Stimulated activated CD4-positive, alpha-beta T cell treated with anti-CD3 and anti-CD28 coated beads, Interleukin-4, amount 100 ng/mL, for 1 hour (primary cell): ENCODE data around the gene INPP5J.
"Not testable (repeated sequence)": the region's sequence is repeated elsewhere in the genome, so short reads cannot be mapped to it uniquely, and the experiment has no call there.

ENCODE experiments used
- DNase-seq: peaks from one replicate; pipeline ENCODE4 v3.0.0-alpha.2; 2020

The INPP5J gene, protein sequence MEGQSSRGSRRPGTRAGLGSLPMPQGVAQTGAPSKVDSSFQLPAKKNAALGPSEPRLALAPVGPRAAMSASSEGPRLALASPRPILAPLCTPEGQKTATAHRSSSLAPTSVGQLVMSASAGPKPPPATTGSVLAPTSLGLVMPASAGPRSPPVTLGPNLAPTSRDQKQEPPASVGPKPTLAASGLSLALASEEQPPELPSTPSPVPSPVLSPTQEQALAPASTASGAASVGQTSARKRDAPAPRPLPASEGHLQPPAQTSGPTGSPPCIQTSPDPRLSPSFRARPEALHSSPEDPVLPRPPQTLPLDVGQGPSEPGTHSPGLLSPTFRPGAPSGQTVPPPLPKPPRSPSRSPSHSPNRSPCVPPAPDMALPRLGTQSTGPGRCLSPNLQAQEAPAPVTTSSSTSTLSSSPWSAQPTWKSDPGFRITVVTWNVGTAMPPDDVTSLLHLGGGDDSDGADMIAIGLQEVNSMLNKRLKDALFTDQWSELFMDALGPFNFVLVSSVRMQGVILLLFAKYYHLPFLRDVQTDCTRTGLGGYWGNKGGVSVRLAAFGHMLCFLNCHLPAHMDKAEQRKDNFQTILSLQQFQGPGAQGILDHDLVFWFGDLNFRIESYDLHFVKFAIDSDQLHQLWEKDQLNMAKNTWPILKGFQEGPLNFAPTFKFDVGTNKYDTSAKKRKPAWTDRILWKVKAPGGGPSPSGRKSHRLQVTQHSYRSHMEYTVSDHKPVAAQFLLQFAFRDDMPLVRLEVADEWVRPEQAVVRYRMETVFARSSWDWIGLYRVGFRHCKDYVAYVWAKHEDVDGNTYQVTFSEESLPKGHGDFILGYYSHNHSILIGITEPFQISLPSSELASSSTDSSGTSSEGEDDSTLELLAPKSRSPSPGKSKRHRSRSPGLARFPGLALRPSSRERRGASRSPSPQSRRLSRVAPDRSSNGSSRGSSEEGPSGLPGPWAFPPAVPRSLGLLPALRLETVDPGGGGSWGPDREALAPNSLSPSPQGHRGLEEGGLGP

DNA sequence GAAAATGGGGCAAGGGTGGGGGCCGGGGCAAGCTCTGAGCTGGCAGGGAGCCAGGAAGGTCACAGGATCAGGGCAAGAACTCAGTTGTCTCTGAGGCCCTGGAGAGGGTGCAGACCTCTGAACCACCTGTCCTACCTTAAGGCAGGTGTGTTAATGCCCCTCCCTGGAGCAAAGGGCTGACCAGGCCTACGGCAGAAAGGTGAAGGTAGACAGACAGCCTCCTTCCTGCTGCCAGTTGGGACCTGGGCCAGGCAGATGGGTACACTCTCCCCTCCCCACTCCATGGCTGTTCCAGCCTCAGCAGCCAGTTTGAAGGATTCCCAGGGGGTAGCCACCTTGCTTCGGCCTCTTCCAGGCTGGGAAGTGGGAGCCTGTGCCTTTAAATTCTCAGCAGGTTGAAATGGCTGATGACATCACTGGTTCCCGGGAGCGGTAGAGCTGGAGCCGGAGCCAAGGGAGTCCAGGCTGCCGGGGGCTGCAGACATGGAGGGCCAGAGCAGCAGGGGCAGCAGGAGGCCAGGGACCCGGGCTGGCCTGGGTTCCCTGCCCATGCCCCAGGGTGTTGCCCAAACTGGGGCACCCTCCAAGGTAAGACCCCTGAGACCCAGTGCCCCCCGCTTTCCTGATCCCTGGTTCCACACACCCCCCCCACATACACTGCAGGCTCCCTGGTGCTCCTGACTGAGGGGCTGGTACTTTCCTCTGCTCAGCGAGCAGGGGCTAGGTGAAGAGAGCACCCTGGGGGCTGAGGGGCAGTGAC lies at the start of gene INPP5J:
INPP5J (plus strand) TSS at position 435 of the 760 bp plus-strand sequence; CDS start at position 484, 49 bp downstream.
- DNase-seq = no peak

DNA sequence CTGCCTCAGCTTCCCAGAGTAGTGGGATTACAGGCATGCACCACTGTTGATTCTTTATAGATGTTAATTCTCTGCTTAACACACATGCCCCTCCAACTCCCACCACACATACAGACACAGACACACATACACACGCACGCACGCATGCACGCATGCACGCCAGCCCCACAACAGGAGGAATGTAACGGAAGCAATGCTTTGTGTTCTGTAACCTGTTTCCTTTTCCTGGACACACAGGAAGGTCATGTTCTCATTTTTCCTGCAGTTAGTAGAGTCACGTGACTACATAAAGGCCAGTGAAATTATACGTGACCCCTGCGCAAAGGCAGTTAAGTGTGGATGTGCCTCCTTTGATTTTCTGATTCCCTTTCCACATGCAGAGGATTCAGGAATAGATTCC lies 49.6 kb upstream of the INPP5J start:
- DNase-seq = not testable (repeated sequence)

DNA sequence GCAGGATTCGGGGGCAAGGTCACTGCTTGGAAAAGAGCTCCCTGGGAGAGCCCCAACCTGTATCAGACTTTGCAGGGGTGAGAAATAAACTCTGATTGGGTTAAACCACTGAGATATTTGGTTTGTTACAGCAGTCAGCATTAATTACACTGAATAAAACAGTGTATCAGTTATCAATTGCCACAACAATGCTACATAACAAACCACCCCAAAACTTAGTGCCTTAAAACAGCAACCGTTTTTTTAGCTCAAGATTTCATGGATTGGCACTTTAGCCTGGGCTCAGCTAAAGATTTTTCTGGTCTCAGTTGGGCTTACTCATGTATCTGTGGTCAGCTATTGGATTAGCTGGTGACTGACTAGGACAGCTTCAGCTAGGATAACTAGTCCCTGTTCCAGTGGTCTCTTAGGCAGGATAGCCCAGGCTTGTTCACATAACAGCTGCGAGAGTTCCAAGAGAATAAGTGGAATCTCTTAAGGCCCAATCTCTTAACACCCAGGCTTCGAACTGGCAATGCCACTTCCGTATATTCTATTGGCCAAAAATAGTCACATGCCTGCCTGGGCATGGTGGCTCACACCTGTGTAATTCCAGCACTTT lies 49.1 kb upstream of the INPP5J start:
- DNase-seq = not testable (repeated sequence)

DNA sequence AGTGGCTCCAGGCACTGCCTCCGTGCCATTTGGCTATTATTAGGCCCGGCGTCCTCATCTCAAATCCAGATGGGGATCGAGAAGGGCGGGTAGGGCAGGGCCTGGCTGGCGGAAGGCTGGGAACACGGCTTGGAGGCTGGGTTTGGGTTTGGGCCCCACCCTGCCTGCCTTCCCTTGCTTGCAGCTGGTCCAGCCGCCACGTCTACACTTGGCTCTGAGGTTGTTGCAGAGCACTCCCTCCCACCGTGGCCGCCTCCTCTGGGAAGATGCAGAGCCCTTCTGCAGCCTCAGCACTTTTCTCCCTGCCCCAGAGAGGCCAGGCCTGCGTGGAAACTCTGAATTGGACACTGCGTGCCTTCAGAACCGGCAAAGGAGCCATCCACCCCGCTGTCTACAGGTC lies 46.8 kb upstream of the INPP5J start:
- DNase-seq = no peak

DNA sequence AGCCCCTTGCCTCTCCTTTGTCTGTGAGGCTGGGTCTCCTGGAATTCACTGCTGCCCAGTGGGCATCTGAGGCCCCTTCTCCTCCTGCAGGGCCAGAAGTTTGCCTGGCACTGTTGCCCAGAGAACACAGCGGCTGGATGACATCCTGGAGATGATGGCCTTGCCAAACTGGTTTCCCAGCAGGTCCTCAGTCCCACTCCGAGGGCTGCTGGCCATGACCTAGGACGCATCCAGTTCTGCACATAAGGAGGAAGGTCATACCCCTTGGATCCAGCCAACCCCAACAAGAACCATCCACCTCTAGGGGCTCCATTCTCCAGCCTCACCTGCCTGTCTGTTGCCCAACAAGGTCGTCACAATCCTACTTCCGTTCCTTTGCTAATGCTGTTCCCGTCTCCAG lies 45.1 kb upstream of the INPP5J start:
- DNase-seq = no peak

DNA sequence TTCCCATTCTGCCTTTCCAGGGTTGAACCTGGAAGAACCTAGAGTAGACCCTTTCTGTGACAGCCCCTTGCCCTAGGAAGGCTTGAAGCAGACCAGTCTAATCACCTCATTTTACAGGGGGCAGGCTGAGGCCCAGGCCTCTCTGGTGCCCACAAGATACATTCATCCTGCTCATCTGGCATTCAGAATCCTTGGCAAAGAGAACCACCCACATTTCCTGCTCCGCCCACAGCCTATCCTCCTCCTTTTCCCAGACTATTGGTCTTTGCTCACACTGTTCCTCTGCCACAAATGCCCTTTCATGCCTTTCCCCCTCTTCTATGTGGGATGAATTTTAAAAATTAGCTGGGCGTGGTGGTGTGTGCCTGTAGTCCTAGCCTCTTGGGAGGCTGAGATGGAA lies 44.4 kb upstream of the INPP5J start:
- DNase-seq = not testable (repeated sequence)

DNA sequence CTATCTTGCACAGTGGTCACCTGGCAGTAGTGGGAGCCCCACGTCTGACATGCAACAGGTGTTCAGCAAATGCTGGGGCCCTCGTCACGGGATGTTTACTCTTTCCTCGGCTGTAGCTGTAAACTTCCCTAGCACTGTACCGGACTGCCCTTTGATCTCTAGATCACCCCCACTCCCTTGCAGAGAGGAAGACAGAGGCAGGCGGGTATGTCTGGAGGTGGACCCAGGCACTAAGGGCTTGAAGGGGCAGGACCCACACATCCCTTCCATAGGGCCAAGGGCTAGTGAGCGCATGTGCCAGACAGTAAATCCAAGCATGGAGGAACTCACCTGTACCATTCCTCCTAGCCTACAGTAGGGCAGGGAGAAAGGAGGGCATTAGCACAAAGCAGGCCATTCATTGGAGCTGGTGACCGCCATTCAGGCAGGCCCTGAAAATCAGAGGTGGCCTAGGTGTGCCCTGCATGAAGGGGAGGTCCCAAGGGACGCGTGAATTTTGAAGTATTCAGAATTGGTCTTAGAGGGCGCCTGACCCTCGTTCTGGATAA lies 43.6 kb upstream of the INPP5J start:
- DNase-seq = no peak

DNA sequence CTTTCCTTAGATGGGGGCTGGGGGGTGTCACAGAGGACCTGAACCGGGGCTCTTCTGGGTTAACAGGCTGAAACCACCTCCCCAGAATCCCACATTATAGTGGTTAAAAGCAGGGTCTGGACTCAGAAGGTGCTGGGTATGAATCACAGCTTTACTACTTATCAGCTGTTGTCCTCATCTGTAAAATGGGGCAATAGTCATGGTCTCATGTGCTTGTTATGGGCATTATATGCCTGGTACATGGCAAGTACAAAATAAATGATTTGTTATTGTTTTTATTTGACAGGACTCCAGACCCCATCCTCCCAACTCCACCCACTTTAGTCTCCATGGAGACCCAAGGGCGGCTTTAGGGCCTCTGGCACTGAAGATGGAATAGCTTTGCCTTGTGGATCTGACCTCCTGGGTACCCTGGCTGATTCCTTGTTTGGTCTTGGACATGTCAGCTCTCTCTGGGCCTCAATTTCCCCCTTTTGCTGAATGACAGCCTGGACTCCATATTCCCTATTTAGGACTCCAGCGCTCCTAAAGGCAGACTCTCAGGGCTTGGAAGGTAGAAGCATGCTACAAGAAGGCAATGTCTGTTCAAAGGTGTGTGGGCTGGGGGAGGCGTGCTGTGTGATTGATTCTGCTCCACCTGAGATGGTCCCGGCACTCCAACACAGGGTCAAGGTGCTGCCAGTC lies 42.5 kb upstream of the INPP5J start:
- DNase-seq = no peak

DNA sequence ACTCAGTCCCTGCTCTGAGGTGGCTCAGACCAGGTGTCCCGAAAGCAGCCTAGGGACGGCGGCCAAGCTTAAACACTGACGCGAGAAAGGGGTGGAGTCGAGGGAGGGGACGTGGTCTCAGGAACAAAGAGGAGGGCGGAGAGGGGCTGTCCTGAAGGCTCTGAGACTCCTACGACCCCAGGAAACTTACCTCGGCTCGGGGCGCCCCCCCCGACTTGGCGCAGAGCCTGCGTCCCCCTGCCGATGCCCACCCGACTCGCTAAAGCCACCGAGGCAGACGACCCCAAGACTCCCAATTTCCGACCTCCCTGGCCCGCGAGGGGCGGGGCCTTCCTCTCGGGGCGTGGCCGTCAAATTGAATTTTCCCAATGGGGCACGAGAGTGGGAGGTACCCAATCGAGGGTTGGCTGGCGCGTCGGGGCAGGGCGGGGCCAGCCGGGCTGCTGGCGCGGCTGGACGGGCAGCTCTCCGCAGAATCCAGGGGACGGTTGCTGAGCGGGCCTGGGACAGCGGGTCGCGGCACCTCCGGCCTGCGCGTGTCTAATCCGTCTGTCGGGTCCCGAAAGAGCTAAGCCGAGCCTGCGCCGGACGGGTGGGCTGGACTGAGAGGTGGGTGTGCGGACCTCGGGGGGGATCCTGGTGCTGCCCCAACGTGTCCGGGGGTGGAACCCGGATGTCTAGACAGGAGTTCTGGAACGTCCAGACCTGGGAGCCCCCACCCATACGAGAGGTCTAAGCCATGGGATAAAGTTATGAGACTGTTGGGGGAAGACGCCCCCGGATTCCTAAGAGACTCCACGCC lies 41.7 kb upstream of the INPP5J start, which contains the start of gene SMTN:
SMTN (plus strand) TSS at position 471 of the 802 bp plus-strand sequence. CDS start 1,941 bp downstream, outside the sequence.
- DNase-seq = peak; percentile 89

DNA sequence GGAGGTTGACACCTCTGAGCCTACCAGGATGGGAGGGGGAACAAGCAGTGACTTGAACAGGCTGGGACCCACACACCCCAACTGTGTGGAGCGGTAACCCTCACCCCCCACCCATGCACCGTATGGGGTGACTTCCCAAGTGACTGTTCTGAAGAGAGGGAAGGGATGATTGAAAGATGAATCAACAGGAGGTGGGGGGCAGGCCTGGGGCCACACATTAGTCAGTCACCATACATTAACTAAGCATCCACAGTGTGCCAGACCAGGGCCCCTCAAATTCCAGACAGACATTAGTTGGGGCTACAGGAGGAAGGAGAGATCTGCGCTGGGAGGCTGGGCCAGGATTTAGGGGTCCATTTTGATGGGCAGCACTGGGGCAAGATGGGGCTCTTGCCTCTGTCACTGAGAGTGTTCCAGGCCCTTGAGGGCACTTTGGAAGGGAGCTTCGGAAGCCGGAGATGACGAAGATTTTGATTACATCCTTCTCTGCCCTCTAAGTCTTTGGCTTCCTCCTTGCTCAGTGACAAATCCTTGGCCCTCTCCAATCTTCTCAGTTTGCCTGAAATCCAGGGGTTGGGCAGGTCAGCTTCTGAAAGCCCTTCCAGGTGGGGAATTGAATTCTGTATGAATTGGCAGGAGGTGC lies 40.7 kb upstream of the INPP5J start:
- DNase-seq = peak; percentile 19

DNA sequence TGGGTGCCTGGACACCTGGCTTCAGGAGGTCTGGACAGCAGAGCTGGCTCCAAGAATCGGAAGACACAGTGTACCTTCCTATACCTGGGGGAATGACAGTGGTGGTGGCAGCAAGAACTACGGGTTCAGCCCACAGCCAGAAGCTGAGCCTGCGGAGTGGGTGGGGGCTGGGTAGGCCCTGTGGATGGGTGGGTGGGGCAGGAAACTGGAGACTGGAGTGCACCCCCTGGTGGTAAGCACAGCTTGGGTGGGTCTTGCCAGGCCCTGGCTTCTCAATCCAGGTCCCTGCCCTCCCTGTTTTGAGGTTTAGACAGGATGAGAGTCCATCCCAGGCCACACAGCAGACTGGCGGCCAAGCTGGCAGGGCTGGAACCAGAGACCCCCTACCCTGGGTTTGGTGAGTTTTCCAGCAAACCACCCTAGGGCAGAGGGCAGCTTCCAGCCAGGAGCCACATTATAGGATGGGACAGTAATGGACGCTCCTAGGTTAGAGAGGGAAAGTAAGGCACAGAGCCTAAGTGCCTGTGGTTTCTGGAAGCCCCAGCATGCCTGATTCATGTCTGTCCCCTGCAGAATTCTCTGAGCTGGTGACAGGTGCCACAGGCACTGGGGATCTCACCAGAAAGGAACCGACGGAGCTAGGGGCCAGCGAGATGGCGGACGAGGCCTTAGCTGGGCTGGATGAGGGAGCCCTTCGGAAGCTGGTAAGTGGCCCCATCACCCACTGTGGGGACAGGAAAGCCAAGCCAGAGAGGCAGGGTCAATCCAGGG lies 40.0 kb upstream of the INPP5J start:
- peak; percentile 71 for DNase-seq

DNA sequence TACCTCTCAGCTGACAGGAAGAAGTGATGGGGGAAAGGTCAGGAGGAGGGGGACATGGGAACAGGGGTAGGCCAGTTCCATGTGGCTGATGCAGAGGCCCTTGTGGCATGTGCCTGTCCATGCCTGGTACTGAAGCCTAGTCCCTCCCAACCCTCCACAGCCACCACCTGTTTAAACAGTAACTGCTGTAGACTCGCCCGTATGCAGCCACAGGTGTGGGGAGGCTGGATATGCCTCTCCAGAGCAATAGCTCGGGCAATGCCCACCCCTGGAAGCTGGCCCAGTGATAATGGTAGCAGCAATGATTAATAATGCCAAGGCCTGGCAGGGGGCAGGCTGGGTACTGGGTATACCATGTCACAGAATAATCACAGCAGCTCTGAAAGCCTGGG lies 39.4 kb upstream of the INPP5J start:
- no peak for DNase-seq

DNA sequence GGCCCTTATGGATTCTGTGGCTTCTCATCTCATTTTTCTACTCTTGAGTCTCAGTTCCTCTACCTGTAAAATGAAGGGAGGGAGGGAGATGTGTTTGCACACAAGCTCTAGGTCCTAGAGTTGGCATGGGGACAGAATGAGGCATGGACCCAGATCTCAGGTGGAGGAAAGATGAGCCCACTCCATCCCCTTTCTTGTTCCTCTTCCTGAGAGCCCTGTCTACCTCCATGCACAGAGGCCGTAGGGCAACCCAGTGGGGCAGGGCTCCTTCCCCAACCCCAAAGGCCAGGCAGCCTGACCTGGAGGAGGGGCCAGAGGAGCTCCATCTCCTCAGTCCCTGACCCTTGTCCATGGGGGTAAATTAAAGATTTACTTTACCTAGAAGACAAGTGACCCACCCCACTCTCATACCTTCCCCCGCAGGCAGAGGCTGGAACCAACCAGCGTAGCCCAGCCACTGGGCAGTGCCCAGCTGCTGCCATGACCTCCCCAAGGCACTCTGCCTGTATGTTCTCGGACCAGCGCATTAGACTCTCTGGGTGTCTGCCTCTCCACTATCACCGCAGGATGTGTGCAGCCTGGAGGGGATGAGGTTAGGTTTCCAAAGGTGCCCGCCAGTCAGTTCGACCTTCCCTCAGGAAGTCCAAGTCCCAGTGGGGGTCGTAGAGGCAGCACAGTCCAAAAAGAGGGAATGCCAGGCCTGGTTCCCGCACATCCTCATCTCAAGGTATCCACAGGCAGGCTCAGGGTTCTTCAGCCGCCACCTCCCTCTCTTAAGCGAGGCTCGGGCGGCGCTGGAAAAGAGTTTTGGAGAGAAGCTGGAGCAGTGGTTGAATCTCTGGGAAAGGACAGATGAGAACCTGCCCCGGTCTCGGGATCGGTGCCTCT lies 38.6 kb upstream of the INPP5J start:
- no peak for DNase-seq

DNA sequence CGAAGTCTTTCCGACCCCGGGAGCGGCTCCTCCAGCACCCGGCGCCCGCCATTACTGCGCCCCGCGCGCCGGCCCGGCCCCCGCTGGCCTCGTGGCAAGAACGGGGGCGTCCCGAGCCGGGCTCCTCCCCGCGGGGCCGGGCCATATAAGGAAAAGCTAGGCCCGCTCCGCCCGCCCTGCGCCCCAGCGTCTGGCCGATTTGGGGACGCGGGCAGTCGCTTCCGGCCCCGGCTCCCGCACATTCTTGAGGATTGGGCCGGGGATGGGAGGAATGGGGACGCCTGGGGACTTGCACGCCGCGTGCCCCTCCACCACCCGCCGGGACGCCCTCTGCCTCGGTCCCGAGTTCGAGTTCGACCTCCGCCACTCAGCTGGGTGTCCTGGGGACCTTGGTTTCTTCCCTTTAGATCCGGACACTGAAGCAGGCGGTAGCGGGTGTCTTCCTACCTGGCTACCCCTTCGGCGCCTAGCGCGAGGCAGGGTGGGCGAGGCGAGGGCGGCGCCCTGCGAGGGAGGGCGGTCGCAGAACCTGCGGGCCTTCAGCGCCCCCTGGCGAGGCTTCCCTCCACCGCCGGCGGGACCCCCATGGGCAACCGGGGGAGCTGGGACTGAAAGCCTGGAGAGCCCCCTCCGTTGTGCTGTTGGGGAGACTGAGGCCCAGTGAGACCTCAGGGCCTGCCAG lies 37.8 kb upstream of the INPP5J start:
- peak; percentile 89 for DNase-seq

DNA sequence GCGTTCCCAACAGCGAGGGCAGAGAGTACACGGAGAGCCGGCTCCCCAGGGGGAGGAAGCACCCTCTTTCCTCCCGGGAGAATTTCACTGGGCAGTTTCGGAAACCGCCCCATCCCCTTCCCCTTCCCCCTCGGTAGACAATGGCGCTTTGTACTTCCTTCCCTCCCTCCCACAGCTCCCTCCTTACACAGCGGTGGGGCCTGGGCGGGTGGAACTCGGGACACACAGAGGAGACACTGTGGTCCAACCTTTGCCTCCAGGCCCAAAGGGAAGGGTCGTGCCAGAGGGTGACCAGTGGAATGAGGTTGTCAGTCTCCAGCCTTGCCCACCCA lies 37.3 kb upstream of the INPP5J start:
- no peak for DNase-seq

DNA sequence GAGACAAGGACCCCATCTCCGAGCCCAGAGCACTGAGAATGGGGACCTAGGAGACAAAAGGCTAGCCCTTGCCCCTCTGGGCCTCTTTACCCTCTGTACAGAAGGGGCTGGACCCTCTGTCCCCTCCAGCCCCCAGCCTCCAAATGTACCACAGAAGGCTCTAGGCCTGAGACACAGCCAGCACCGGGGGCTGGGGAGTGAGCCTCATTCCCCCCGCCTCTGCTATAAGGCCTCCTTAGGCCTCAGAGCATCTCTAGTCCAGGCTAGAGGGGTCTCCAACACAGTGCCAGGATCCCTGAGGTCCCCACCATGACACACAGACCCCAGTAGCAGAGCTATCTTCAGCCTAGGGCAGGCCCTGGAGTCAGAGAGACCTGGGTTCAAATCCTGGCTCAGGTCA lies 36.8 kb upstream of the INPP5J start:
- no peak for DNase-seq

DNA sequence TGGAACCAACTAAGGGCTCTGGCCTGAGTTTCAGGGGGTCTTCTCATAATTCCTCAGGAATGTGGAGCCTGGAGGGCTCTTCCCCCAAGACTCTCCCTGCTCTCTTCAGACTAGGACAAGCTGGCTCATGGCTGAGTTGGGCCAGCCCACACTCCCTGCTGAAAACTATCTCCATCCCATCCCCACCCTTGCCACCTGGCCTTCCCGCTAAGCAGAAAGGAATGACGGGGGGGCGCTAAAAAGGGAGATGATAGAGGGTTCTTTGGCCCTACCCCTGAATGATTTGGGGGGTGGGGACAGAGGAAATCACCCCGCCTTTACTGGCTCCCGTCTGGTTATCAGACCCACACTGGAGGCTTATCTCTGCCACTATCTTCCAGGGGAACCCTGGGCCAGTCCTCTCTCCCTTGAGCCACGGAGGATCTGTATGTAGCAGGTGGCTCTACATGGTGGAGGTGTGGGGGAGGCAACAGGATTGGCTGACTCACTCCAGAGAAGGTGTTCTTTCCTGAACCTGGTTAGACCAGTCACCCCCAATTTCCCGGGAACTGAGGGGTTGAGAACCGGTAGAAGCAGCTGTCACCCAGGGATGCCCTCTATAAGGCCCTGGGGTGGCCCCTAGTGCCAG lies 35.9 kb upstream of the INPP5J start:
- no peak for DNase-seq
